ENCODE results near the gene FZR1. TPM values are rescaled to one million over a fixed set of nuclear protein-coding genes. Genes with fewer than 3 reads are reported as not detected.

FZR1 gene
- total RNA-seq, 1 donor, result 36.6 TPM

- no peak overlapping the region for H2AFZ ChIP-seq (ENCODE audit: low read length)
- H3K27ac ChIP-seq (ENCODE audit: low read depth, low read length), result no peak overlapping the region
- H3K9me3 ChIP-seq (ENCODE audit: low read depth, low read length), result no peaks in the 10 kb centered on the region
- no peaks in the 10 kb centered on the region for H3K27me3 ChIP-seq (ENCODE audit: insufficient read depth, low read length)
- H3K4me3 ChIP-seq (ENCODE audit: insufficient read depth, low read length), result no peak overlapping the region
- TF ChIP-seq CTCF (IDR thresholded peaks at IDR 0.05; ENCODE audit: extremely low read depth, low read depth, low read length), result no peak
- H4K20me1 ChIP-seq (ENCODE audit: insufficient read depth, low read length), result peaks cover 4% of the 10 kb centered on the region
- no peaks in the 10 kb centered on the region for H3K4me1 ChIP-seq (ENCODE audit: insufficient read depth, low read length)
- H3K79me2 ChIP-seq (ENCODE audit: insufficient read depth, low read length), result peaks cover 6% of the 10 kb centered on the region
- no peak overlapping the region for H3K4me2 ChIP-seq (ENCODE audit: insufficient read depth, low read length)
- peak; percentile 70 for DNase-seq (ENCODE audit: insufficient read length, low spot score, missing footprints)
- peaks cover 31% of the 10 kb centered on the region for H3K36me3 ChIP-seq (ENCODE audit: insufficient read depth, low read length)
Observed at GRCh38 chr19:3492131-3492839, 13.8 kb upstream of the FZR1 start.

GRCh38 chr19:3492919-3493318 is 13.2 kb upstream of the FZR1 start:
- Histone ChIP-seq H3K4me2 (ENCODE audit: insufficient read depth, low read length) (no peak overlapping the region), H3K79me2 (ENCODE audit: insufficient read depth, low read length) (peaks cover 12% of the 10 kb centered on the region), H3K27me3 (ENCODE audit: insufficient read depth, low read length) (no peaks in the 10 kb centered on the region), H3K9me3 (ENCODE audit: low read depth, low read length) (no peaks in the 10 kb centered on the region), H3K36me3 (ENCODE audit: insufficient read depth, low read length) (peaks cover 33% of the 10 kb centered on the region), H2AFZ (ENCODE audit: low read length) (no peak overlapping the region), H4K20me1 (ENCODE audit: insufficient read depth, low read length) (peaks cover 7% of the 10 kb centered on the region), H3K27ac (ENCODE audit: low read depth, low read length) (no peak overlapping the region), H3K4me3 (ENCODE audit: insufficient read depth, low read length) (no peak overlapping the region), H3K4me1 (ENCODE audit: insufficient read depth, low read length) (no peaks in the 10 kb centered on the region)
- DNase-seq (ENCODE audit: insufficient read length, low spot score, missing footprints), result peak; percentile 89
- no peak for TF ChIP-seq CTCF (IDR thresholded peaks at IDR 0.05; ENCODE audit: extremely low read depth, low read depth, low read length)

- Histone ChIP-seq H3K9me3 (ENCODE audit: low read depth, low read length) (no peaks in the 10 kb centered on the region), H4K20me1 (ENCODE audit: insufficient read depth, low read length) (peaks cover 7% of the 10 kb centered on the region), H2AFZ (ENCODE audit: low read length) (no peak overlapping the region), H3K4me1 (ENCODE audit: insufficient read depth, low read length) (no peaks in the 10 kb centered on the region), H3K4me2 (ENCODE audit: insufficient read depth, low read length) (no peak overlapping the region), H3K4me3 (ENCODE audit: insufficient read depth, low read length) (no peak overlapping the region), H3K79me2 (ENCODE audit: insufficient read depth, low read length) (peaks cover 17% of the 10 kb centered on the region), H3K36me3 (ENCODE audit: insufficient read depth, low read length) (peaks cover 33% of the 10 kb centered on the region), H3K27me3 (ENCODE audit: insufficient read depth, low read length) (no peaks in the 10 kb centered on the region), H3K27ac (ENCODE audit: low read depth, low read length) (no peak overlapping the region)
- no peak for TF ChIP-seq CTCF (IDR thresholded peaks at IDR 0.05; ENCODE audit: extremely low read depth, low read depth, low read length)
- DNase-seq (ENCODE audit: insufficient read length, low spot score, missing footprints), result no peak
Observed at GRCh38 chr19:3493651-3494050, 12.5 kb upstream of the FZR1 start.

GRCh38 chr19:3494051-3494450 is 12.1 kb upstream of the FZR1 start:
- no peak for TF ChIP-seq CTCF (IDR thresholded peaks at IDR 0.05; ENCODE audit: extremely low read depth, low read depth, low read length)
- peak; percentile 97 for DNase-seq (ENCODE audit: insufficient read length, low spot score, missing footprints)
- Histone ChIP-seq H4K20me1 (ENCODE audit: insufficient read depth, low read length) (peaks cover 7% of the 10 kb centered on the region), H3K4me1 (ENCODE audit: insufficient read depth, low read length) (no peaks in the 10 kb centered on the region), H3K9me3 (ENCODE audit: low read depth, low read length) (no peaks in the 10 kb centered on the region), H3K4me2 (ENCODE audit: insufficient read depth, low read length) (no peak overlapping the region), H3K4me3 (ENCODE audit: insufficient read depth, low read length) (no peak overlapping the region), H3K36me3 (ENCODE audit: insufficient read depth, low read length) (peaks cover 33% of the 10 kb centered on the region), H3K27ac (ENCODE audit: low read depth, low read length) (no peak overlapping the region), H3K79me2 (ENCODE audit: insufficient read depth, low read length) (peaks cover 21% of the 10 kb centered on the region), H2AFZ (ENCODE audit: low read length) (no peak overlapping the region), H3K27me3 (ENCODE audit: insufficient read depth, low read length) (no peaks in the 10 kb centered on the region)
